Stimulated activated CD8-positive, alpha-beta memory T cell treated with anti-CD3 and anti-CD28 coated beads, Interleukin-7, amount 100 ng/mL, for 4 hours (primary cell): ENCODE results near the gene ERFE.
"Not testable (repeated sequence)": the region's sequence is repeated elsewhere in the genome, so short reads cannot be mapped to it uniquely, and the experiment has no call there.

Experiments
- DNase-seq, 2 donors: peaks; one replicate each; pipeline ENCODE4 v3.0.0-alpha.2; 2020; ENCODE audit warnings: low read depth in 2 of 2

ERFE gene

GRCh38 chr2:238169048-238169707, 10.4 kb downstream of the ERFE start:
- DNase-seq = no peak

- DNase-seq = no peak
Measured at GRCh38 chr2:238169708-238170251, 11.0 kb downstream of the ERFE start.

GRCh38 chr2:238170386-238171071, 11.8 kb downstream of the ERFE start:
- no peak for DNase-seq

GRCh38 chr2:238171072-238171431, 12.3 kb downstream of the ERFE start:
- not testable (repeated sequence) for DNase-seq

- no peak for DNase-seq
Measured at GRCh38 chr2:238171575-238172187, 12.9 kb downstream of the ERFE start.

- DNase-seq = no peak
Measured at GRCh38 chr2:238172439-238172838, 13.7 kb downstream of the ERFE start.

GRCh38 chr2:238173692-238174091, 14.9 kb downstream of the ERFE start:
- DNase-seq = no peak

GRCh38 chr2:238174291-238174690, 15.5 kb downstream of the ERFE start:
- DNase-seq = no peak

GRCh38 chr2:238174701-238175100, 15.9 kb downstream of the ERFE start:
- no peak for DNase-seq

GRCh38 chr2:238176613-238177012, 17.8 kb downstream of the ERFE start:
- DNase-seq = no peak

- no peak for DNase-seq
Measured at GRCh38 chr2:238180554-238180953, 21.8 kb downstream of the ERFE start.

GRCh38 chr2:238182362-238182761, 23.6 kb downstream of the ERFE start:
- no peak for DNase-seq

- no peak for DNase-seq
Measured at GRCh38 chr2:238183821-238184220, 25.1 kb downstream of the ERFE start.

GRCh38 chr2:238187618-238188548, 29.1 kb downstream of the ERFE start:
- no peak for DNase-seq

GRCh38 chr2:238190445-238190844, 31.7 kb downstream of the ERFE start:
- DNase-seq = no peak

- peak in 1 of 2 donors; percentile 10 for DNase-seq
Measured at GRCh38 chr2:238202326-238203093, 43.7 kb downstream of the ERFE start.

GRCh38 chr2:238203094-238203972, 44.6 kb downstream of the ERFE start, which contains the start of gene ILKAP:
TSS of gene ILKAP (minus strand) at chr2:238203695. CDS start at chr2:238203553, 142 bp downstream.
- peak; percentile 72 to 88 for DNase-seq

- DNase-seq = no peak
Measured at GRCh38 chr2:238203973-238204683, 45.4 kb downstream of the ERFE start.

- no peak for DNase-seq
Measured at GRCh38 chr2:238207006-238207405, 48.2 kb downstream of the ERFE start.
